NT2/D1 (cell line): ENCODE measurements around the gene ANKRD6.

Experiments
- SUZ12 ChIP-seq: IDR thresholded peaks from 2 replicates; pipeline ENCODE4 v1.6.1; 2011; ENCODE audit not compliant: insufficient read length, insufficient read depth; ENCODE audit errors: extremely low read depth
- YY1 ChIP-seq: IDR thresholded peaks from 2 replicates; pipeline ENCODE4 v1.6.1; 2011; ENCODE audit not compliant: insufficient read length, insufficient read depth
- ZNF274 ChIP-seq: IDR thresholded peaks from 2 replicates; pipeline ENCODE4 v1.6.1; 2011; ENCODE audit warnings: mild to moderate bottlenecking, low read depth, low read length

DNA sequence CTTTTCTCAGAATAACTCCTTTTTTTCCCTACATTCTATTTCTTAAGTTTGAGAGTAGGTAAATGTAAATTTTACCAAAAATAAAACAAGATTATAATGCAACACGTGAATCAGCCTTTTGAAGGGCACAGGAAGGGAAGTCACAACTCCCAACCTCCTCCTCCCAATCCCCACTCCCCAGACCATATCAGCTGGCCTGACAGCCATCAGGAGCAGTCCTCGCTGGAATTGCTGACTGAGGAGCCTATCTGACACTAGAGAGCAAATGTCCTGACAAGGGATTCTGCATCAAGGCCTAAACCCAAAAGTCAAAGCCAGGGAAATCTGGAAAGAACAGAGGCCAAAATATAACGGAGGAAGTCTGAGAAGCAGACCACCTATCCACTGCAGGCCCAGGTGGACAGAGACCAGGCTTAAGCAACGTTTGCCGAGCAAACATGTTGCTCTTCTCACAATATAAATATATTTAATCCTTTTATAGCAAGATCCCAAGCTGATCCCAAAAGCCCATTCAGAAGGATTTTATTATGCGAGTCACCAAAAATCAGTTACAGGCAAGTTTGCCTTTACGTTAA, 23.4 kb upstream of the ANKRD6 start:
- TF ChIP-seq SUZ12 (no peak), ZNF274 (no peak), YY1 (no peak)
